OCI-LY3 (cell line): ENCODE results near the gene KIF12.

ENCODE experiments used
- CTCF ChIP-seq: fragments of 200-600, 300-600 bp; sonication (generic); IDR thresholded peaks from 2 replicates; pipeline ENCODE4 v1.5.1; 2014; ENCODE audit warnings: antibody characterized with exemption, low read length, low read depth
- EZH2phosphoT487 ChIP-seq: fragments of 200-600 bp; shearing (Covaris generic); IDR thresholded peaks from 2 replicates; pipeline ENCODE4 v1.6.1; 2018; ENCODE audit warnings: antibody characterized with exemption, mixed run types, low read depth

DNA sequence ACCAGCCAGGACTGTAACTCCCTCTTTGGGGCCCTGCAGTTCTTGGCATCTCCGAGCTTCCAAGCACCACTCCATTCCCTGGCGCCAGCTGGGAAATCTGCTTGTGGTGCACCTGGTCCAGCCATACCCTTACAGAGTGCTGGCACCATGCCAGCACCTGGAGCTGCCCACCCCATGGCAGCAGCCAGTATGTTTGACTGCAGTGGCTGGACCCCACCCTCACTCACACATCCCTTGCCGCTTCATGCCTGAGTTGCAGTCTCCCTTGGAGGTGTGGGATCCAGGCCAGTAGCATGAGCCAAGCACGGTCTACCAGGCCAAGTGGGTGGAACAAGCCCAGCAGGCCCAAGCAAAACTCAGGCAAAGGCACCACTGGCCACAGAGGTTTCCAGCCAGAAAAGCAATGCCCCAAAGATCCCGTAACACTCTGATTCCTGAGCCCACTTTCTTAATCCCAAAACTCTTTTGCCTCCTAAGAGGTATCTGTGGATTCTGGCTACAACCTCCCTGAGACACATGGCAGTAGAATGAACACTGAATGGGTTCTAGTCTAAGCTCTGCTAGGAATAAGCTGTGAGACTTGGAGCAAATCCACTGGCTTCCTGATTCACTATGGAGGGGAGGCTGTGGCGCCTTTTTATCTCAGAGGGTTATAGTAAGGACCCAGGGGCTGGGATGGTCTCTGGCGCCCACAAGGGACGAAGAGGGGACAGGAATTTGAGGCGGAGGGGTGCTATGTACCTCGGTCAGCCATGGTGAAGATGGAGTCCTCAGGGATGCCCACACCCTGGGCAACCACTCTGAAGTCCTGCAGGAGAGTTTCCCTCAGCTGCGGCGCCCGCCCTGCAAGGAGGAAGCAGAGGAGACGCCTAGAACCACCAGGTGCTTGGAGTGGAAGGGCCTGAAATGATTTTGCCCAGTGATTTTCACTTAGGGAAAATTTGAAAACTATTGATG lies 26.6 kb downstream of the KIF12 start:
- no peak for TF ChIP-seq CTCF
- TF ChIP-seq EZH2phosphoT487: no peak
